Esophagus (tissue), 2 donors: Measurements from ENCODE around the gene NUDT12. TPM values are rescaled to one million over a fixed set of nuclear protein-coding genes. Genes with fewer than 3 reads are reported as not detected.

ENCODE experiments used
- H3K27ac ChIP-seq, 2 donors: one replicate each; pipeline ENCODE4 v1.5.1; 2013; ENCODE audit warnings: low read depth in 2 of 2, mild to moderate bottlenecking in 2 of 2, inconsistent platforms in 1 of 2, low read length in 1 of 2, moderate library complexity in 1 of 2
- H3K27me3 ChIP-seq, 2 donors: one replicate each; pipeline ENCODE4 v1.6.1; 2013; ENCODE audit warnings: low read length in 2 of 2, control low read depth in 1 of 2, mild to moderate bottlenecking in 1 of 2; ENCODE audit not compliant: insufficient read depth in 2 of 2, control insufficient read depth in 1 of 2
- H3K36me3 ChIP-seq, 2 donors: one replicate each; pipeline ENCODE4 v1.6.1; 2013; ENCODE audit warnings: low read length in 1 of 2; ENCODE audit not compliant: control insufficient read depth in 2 of 2, insufficient read depth in 2 of 2
- H3K4me1 ChIP-seq, 2 donors: one replicate each; pipeline ENCODE4 v1.6.1; 2013; ENCODE audit warnings: low read length in 1 of 2; ENCODE audit not compliant: control insufficient read depth in 2 of 2, insufficient read depth in 2 of 2
- H3K4me3 ChIP-seq, 2 donors: one replicate each; pipeline ENCODE4 v1.5.1; 2013; ENCODE audit warnings: low read length in 2 of 2, mild to moderate bottlenecking in 2 of 2, low read depth in 1 of 2, moderate library complexity in 1 of 2
- H3K9me3 ChIP-seq, 2 donors: one replicate each; pipeline ENCODE4 v1.6.1; 2013; ENCODE audit warnings: mild to moderate bottlenecking in 2 of 2, low read depth in 1 of 2, low read length in 1 of 2, moderate library complexity in 1 of 2; ENCODE audit not compliant: control insufficient read depth in 2 of 2, insufficient read depth in 1 of 2
- WGBS, 2 donors: extraction: QIAGEN DNeasy Blood & Tissue Kit; methylation state at CpG; one replicate each; pipeline ENCODE4 v1.1.7; 2013; 5-methylcytosine and 5-hydroxymethylcytosine counted together
- polyA plus RNA-seq, 2 donors: library from polyadenylated mRNA; stranded (reverse); fragments of 200-250 nt; gene quantifications; one replicate each; pipeline ENCODE4 v1.2.3, GENCODE V29; 2013
- donor health status: healthy with polysubstance abuse.
- donor health status: Bipolar disorder and iron deficiency.

Gene NUDT12
- polyA plus RNA-seq, 2 donors, result 5.1 to 5.9 TPM

DNA sequence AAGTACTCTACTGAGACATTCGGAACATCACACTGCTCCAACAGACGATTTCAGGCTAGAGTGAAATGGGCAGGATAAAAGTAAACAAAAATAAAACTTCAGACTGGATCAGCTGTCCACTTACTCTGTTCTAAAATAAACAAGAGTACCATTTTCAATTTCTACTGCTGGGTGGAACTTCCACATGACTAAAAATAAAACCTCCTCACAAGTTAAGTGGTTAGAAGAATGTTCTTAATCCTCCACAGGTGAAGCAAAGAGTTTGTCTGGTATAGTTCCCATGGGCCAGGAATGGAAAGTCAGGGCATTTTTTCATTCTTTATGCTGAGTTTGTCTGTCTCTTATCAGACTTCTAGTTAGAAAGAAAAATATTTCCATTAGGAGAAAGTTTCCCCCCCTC is 15.7 kb downstream of the NUDT12 start:
- H3K4me3 ChIP-seq, result no peak overlapping the region
- H3K4me1 ChIP-seq, result no peaks in the 10 kb centered on the region

DNA sequence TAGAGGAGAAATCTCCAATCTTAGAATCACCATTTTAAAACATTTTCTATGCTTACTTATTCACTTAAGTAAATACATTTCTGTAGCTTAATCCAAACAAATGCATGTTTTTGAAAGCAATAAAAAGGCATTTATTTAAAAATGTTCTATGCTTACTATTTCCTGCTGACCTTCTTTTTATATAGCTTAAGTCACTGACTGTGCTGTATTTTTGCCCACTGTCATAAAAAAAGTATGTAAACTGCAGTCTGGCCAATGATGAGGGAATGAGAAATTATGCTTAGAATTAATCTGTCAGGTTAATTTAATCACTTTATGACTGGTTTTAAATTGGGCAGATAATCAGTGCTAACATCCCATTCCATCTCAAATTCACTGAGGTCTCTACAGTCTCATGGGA is 20.1 kb downstream of the NUDT12 start:
- Histone ChIP-seq H3K9me3 (no peaks in the 10 kb centered on the region), H3K4me3 (no peak overlapping the region), H3K4me1 (no peaks in the 10 kb centered on the region), H3K27ac (no peak overlapping the region), H3K36me3 (no peaks in the 10 kb centered on the region), H3K27me3 (no peaks in the 10 kb centered on the region)

More for the DNA sequence above, 15.7 kb downstream of the NUDT12 start:
- Histone ChIP-seq H3K27ac (no peak overlapping the region), H3K27me3 (no peaks in the 10 kb centered on the region), H3K36me3 (peaks cover 0 to 3% of the 10 kb centered on the region in 2 donors), H3K9me3 (no peaks in the 10 kb centered on the region)
- WGBS, 2 donors, result 62 to 65% methylated on average over 2 of the region's 2 CpGs

DNA sequence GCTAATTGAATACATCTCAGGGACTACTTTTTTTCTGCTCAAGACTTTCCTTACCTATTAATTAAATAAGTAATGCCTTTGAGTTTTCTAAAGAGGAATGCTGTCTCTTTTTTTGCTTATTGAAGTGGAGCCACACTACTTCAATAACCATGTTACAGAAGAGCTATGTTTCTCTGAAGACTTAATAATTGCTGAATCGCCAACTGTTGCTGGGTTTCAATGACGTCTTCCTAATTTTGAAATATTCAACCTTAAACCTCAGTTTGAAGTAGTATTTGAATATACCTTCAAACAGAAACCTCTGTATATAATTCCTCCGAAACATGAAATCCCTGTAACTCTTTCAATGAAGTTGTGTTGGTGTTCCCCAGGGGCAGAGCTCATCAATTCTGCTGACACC is 21.0 kb downstream of the NUDT12 start:
- H3K27me3 ChIP-seq, result no peaks in the 10 kb centered on the region
- H3K9me3 ChIP-seq, result no peaks in the 10 kb centered on the region
- H3K4me1 ChIP-seq, result no peaks in the 10 kb centered on the region
- H3K4me3 ChIP-seq, result no peak overlapping the region
- H3K27ac ChIP-seq, result no peak overlapping the region
- WGBS, 2 donors, result 86 to 88% methylated on average over 3 of the region's 3 CpGs
- H3K36me3 ChIP-seq, result no peaks in the 10 kb centered on the region

DNA sequence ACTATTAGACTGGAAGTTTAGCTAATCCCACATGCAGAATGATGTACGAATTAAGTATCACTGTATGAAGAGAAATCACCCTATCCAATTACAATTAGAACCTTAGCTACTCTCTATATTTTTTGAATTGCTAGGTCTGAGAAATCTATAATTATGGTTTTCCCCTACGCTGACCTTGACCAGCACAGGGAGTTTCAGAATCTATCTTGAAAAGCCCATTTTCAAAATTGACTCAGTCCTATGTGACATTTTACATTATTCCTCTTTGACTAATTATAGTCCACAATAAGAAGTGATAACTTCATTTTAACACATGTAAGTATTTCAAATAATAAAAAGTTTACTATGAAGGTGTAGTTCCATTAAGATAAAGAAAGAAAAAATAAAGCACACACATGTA is 21.5 kb downstream of the NUDT12 start:
- no peak overlapping the region for H3K27ac ChIP-seq
- 89 to 95% methylated on average over 2 of the region's 2 CpGs for WGBS, 2 donors
- H3K27me3 ChIP-seq, result no peaks in the 10 kb centered on the region
- H3K9me3 ChIP-seq, result no peaks in the 10 kb centered on the region
- H3K36me3 ChIP-seq, result no peaks in the 10 kb centered on the region
- H3K4me1 ChIP-seq, result no peaks in the 10 kb centered on the region
- no peak overlapping the region for H3K4me3 ChIP-seq

DNA sequence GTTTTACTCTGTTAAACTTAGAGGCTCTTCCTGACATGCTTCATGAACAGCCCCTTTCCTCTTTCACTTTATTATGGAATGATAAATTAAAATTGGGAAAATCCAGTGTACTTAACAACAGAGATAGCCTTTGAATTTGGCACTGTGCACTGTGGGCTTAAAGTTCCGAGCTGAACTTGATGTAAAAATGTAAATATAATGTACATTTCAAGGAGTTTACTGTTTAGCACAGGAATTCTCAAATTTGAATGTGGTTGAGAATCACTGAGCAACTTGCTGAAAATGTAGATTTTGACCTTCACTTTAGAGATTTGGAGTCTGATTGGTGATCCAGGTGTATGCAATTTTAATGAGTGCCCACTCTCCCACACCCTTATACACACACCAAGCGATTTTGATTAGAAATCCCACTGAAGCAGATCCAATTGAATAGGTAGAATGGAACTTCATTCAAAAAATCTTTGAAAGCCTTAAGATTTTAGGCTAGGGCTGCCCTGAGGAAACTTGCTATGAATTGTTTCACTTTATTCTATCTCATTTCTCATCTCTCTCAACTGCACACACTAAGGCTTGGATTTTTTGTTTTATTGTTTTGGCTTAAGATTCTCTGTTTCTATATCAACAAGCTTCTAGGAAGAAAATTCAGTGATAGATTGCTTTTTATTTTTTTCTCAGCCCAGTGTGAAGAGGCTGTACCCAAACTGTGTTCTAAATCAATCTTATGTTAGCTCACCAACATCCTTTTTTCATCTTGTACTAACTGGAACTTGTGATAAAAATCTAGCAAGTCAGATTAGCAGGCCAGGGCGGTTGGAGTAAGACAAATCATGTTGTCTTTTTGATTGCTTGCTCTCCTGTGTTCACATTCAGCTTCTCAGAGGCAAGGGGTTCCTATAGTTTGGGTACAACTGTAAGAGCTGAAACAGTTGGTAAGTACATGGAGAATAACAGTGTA is 22.9 kb downstream of the NUDT12 start:
- WGBS, 2 donors, result 48 to 52% methylated on average over 3 of the region's 3 CpGs
- Histone ChIP-seq H3K4me3 (no peak overlapping the region), H3K9me3 (no peaks in the 10 kb centered on the region)

DNA sequence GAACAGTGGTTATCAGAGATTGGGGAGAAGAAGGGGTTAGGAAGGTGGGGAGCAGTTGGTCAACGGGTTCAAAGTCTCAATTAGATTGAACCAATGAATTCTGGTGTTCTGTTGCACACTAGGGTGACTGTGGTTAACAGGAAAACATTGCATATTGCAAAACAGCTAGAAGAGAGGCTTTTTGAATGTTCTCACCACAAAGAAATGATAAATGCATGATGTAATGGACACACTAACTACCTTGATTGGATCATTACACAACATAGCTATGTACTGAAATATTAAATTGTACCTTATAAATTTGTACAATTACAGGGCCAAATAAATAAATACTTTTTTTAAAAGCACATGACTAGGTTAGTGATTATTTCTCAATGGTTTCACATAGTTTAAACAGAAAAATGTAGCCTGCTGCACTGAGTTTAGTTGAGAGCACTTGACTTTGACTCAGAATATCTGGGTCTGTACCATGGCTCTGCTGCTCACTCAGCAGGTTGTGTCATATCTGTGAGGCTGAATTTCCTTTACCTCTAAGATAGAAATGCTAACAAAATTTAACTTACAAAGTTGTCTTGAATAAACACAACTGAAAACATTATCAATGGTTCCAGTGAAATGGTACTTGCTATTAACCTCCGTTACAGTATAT is 30.4 kb downstream of the NUDT12 start:
- Histone ChIP-seq H3K27me3 (no peaks in the 10 kb centered on the region), H3K9me3 (no peaks in the 10 kb centered on the region), H3K27ac (no peak overlapping the region), H3K36me3 (no peaks in the 10 kb centered on the region), H3K4me1 (no peaks in the 10 kb centered on the region), H3K4me3 (no peak overlapping the region)
- 74 to 80% methylated on average over 2 of the region's 2 CpGs for WGBS, 2 donors

More for the DNA sequence above, 22.9 kb downstream of the NUDT12 start:
- Histone ChIP-seq H3K36me3 (no peaks in the 10 kb centered on the region), H3K4me1 (no peaks in the 10 kb centered on the region), H3K27me3 (no peaks in the 10 kb centered on the region), H3K27ac (no peak overlapping the region)

DNA sequence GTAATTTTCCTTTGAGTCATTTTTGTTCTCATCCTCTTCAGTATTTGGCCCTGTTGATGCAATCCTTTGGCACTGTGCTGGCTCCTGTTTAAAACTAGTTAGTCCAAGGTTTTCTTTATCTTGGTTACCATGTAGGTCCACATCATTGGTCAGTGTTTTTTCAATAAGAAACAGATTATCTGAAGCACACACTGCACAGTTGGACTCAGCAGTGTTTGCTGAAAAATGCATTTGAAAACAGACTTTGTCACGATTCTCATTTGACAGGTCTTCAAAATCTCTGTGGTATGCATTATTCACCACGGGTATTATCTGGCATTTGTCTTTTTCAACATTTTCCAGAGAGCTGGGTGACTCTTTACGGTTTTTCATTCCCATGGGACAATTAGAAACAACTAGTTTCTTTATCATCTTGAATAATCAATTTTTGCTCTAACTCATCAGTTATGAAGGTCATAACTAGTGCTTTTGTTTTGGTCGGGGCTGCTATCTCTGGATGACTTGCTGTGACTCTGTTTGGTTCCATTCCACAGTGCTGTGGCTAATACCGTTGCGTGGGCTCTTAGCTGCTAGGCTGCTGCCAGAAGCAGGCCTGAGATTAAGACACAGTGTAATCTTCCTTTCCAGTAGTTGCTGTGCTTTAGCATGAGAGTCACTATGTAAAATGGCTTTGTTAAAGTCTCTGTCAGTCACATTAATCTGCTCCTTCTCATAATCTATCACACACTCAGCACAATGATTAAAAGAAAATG is 36.2 kb downstream of the NUDT12 start:
- H3K4me3 ChIP-seq, result no peak overlapping the region
- H3K27me3 ChIP-seq, result no peaks in the 10 kb centered on the region
- WGBS, 2 donors, result 56 to 65% methylated on average over 6 of the region's 6 CpGs
- no peaks in the 10 kb centered on the region for H3K36me3 ChIP-seq
- H3K27ac ChIP-seq, result no peak overlapping the region
- no peaks in the 10 kb centered on the region for H3K4me1 ChIP-seq
- no peaks in the 10 kb centered on the region for H3K9me3 ChIP-seq

DNA sequence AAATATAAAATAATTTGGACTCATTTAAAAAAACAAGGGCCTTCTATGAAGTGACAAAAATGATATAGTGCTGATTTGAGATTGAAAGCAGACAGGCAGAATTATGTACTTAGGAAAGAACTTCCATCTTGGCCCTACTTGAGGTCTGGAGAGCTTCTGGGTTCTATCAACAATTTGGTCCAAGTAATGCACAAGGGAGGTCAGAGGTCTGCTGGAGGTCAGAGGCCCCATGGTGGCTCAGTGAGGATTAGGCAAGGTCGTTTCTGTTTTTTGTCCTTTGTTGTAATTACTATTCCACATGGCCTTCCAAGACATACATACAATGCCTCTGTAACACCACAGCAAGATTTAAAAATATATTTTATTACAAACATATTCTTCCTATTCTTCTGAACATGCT is 37.2 kb downstream of the NUDT12 start:
- H3K9me3 ChIP-seq, result no peaks in the 10 kb centered on the region
- 38 to 44% methylated on average over 1 of the region's 1 CpG for WGBS, 2 donors
- no peak overlapping the region for H3K4me3 ChIP-seq
- H3K27me3 ChIP-seq, result no peaks in the 10 kb centered on the region
- H3K4me1 ChIP-seq, result no peaks in the 10 kb centered on the region
- no peak overlapping the region for H3K27ac ChIP-seq
- H3K36me3 ChIP-seq, result no peaks in the 10 kb centered on the region

DNA sequence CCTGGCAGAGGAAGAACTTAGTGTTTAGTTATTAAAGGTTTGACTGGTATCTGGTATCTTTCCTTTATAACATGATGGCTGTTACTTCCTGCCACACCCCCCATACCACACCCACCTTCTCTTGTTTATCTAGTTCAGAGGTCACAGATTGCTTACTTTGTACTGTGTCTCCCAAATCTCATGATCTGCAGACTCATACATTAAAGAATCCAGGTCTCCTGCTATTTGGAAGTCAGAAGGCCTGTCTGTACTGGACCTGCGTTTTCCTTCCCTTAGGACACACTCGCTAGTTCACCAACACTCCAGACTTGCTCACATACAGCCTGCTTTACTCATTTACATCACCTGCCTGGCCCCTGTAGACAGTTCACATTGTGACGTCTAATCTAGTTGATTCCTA is 39.3 kb downstream of the NUDT12 start:
- Histone ChIP-seq H3K4me3 (no peak overlapping the region), H3K27ac (no peak overlapping the region), H3K27me3 (no peaks in the 10 kb centered on the region), H3K36me3 (no peaks in the 10 kb centered on the region), H3K4me1 (no peaks in the 10 kb centered on the region), H3K9me3 (no peaks in the 10 kb centered on the region)
- WGBS, 2 donors, result 57 to 68% methylated on average over 3 of the region's 3 CpGs
